HG03095 (cell line): Measurements from ENCODE around the gene CACNA1E.
A peak's percentile ranks its signal among the peaks of the same experiment; 100 is the strongest.
"Not testable (repeated sequence)": the region's sequence is repeated elsewhere in the genome, so short reads cannot be mapped to it uniquely, and the experiment has no call there.

Experiments used
- ATAC-seq: cut with Tn5 transposase; IDR thresholded peaks from one replicate; pipeline ENCODE4 v1.9.1; 2021; ENCODE audit warnings: moderate library complexity; ENCODE audit not compliant: unreplicated experiment

CACNA1E gene

DNA sequence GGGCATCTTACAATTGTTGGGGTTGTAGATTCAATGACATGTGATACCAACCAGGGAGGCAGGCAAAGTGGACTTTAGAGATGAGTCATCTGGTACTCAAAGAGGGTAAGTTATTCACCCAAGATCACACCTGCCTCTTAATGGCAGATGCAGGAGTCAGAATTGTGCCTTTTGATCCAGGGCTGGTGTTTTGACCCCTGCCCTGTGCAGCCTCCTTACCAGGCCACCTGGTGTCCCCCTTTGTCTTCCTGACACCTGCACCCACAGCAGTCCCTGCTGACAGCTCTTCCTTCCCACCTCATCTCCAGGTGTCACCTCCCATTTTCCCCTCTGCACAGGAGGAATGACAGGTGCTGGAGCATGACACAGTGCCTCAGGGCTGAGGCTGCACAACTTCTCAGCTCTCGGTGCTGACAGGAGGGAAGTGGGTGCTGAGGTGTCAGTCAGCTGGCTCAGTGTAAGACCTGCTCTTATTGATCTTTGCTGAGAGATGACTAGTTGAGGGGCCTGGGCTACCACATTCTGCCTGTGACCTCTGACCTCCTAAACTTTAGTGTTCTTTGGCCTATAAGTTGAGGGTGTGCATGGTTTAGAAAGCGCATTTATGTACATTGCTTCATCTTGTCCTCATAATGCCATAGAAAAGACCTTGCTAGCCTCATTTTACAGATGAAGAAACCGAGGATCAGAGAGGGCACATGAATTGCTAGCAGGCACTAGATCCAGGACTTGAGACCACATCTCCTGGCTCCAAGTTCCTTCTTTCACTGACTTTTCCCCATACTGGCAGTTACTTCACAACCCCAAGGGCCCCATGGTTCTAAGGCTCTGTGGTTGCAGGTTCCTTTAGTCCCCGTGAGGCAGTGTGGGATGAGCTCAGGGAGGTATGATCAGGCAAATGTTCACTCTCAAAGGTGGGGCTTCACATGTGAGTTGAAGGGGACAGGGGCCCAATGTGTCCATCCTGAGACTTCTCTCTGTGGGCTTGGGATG lies 31.3 kb downstream of the CACNA1E start:
- ATAC-seq = peak; percentile 68

DNA sequence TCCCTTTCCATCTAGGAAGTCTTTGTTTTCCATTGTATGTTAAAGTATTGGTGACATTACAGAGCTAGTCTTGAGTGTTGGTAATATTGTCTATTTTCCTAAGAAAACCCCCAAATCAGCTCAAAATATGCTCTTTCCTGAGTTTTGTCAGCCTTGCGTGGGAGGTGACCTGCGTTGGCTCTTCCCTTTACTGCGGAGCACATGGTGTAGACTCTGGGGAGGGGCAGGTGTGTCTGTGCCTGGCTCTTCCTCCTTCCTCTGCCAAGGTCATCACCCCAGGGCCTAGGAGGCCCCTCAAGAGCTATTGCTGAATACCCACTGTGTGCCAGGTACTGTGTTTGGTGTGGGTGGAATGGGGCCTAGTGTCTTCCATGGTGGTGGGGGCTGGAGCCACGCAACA lies 33.4 kb downstream of the CACNA1E start:
- no peak for ATAC-seq

DNA sequence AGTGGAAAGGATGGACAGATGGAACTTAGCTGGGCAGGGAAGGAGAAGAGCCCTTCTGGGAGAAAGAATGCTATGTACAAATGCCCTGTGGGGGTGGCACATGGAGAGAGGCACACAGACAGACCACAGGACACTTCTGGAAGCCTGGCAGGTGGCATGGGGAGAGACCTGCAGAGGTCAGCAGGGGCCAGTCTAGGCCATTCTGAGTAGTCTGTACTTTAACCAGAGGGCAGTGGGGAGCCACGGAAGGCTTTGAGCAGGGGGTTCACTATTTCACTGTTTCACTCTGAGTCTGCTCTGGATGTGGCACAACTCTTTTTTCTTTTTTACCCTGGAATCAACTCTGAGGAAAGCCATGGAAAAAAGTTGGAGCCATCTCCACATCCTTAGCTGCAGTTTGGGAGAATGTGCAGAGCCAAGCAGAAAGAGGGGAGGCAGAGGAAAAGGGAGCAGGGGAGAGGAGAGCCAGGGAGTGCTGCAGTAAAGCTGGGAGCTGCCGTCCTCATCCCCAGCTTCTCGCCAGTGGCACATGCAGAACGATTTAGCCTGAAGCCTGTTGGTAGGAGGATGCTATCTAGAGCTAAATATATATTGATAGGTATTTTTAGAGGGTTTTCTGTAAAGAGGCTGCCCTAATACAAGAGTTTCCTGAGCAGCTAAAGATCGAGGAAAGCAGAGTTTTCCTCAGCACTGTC lies 34.0 kb downstream of the CACNA1E start:
- no peak for ATAC-seq

- ATAC-seq = no peak
Observed at GRCh38 chr1:181518152-181518551, 34.8 kb downstream of the CACNA1E start.

DNA sequence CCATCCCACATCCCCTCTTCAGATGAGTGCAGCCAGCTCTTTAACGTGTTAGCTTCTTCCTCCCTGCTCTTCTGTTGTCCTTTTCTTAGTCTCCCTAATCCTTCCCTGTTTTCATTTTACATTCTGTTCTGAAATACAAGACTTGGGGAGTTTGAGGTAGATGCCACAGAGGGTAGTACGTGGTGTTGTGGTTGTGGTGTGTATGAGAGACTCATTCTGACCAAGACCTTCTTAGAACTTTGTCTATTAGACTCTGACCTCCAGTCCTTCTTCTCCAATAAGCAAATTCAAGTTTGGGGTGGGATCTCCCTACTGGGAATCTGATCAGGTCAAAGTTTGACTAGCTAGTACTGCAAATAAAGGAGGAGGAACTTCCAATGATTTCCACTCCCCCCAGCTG lies 39.5 kb downstream of the CACNA1E start:
- ATAC-seq = no peak

DNA sequence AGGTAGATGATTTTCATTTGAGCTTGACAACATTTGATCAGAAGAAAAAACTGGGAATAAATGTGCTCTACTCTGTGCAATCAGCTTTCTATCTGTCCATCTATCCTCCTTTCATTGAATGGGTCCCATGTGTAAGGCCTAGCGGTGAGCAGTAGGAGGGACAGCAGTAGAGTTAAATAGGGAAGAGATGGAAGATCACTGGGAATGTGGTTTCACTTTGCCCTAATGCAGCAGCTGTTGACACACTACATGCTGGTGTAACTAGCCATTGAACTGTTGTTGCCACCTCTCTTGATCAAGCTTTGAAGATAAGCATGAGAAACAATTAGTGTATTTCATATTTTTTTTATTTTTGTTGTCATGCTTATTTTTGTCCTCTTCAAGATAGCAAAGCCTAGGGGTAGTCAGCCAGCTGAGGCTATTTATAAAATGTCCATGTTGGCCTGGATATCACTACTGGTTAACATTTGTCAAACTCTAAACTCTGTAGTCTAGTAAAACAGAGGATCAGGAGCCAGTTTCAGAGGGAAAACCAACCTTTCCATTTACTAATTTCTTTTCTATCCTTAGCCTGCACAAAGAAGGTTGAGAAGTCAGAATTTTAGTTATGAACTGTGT lies 41.9 kb downstream of the CACNA1E start:
- ATAC-seq = no peak

- not testable (repeated sequence) for ATAC-seq
Observed at GRCh38 chr1:181528241-181528640, 44.9 kb downstream of the CACNA1E start.

DNA sequence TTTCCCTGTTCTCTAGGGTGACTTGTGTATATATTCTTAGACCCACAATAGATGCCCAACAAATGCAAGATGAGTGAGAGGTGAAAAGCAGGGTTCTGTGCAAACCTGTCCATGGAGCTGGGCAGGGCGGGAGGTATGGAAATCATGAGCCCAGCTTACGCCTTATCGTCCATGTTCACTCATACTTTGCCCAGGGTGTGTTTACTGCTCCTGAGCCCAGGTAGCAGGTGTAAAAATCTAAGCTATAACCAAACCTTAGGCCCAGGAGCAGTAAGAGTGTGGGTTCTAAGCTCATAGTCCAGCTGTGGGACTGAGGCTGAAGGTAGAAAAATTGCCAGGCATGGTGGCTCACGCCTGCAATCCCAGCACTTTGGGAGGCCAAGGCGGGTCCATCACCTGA lies 48.1 kb downstream of the CACNA1E start:
- no peak for ATAC-seq

- ATAC-seq = no peak
Observed at GRCh38 chr1:181531951-181532600, 48.8 kb downstream of the CACNA1E start.

GRCh38 chr1:181538836-181539235 lies 55.5 kb downstream of the CACNA1E start:
- ATAC-seq = no peak

- ATAC-seq = no peak
Observed at GRCh38 chr1:181541458-181541857, 58.1 kb downstream of the CACNA1E start.

DNA sequence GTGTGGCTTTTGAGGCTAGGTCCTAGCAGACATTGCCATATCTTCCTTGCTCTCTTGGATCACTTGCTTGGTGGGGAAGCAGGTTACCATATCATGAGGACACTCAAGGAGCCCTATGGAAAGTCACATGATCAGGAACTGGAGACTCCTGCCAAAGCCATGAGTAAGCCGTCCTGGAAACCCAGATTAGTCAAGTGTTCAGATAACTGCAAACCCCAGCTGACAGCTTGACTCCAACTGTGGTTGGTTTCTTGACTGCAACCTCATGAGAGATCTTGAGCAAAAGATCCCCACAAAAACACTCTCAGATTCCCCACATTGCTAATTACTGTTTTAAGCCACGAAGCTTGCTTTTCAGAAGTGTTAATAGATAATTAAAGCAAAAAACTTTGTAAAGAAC lies 58.6 kb downstream of the CACNA1E start:
- ATAC-seq = no peak

DNA sequence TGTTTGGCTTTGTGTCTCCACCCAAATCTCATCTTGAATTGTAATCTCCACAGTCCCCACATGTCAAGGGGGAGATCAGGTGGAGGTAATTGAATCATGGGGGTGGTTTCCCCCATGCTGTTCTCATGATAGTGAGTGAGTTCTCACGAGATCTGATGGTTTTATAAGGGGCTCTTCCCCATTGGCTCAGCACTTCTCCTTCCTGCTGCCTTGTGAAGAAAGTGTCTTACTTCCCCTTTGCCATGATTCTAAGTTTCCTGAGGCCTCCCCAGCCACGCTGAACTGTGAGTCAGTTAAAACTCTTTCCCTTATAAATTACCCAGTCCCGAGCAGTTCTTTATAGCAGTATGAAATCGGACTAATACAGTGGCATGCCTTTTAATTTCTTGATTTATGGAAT lies 59.1 kb downstream of the CACNA1E start:
- not testable (repeated sequence) for ATAC-seq

GRCh38 chr1:181545395-181545794 lies 62.1 kb downstream of the CACNA1E start:
- no peak for ATAC-seq

DNA sequence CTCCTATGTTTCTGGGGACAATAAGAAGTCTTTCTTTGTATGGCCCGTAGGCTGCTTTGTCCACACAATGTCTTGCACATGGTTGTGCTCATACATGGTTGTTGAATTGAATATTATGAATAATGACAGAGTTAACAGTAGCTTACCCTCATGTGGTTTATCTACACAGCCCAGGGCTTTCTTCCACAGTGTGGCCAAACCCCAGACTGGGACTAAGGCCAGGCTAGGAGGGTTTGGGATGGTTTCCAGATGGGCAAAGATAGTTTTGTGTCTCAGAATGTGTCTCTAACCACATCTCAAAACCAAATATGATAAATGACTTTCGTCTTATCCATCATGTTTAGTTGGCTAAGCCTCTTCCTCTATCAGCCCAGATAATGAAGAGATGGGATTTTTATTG lies 65.2 kb downstream of the CACNA1E start:
- no peak for ATAC-seq

GRCh38 chr1:181551249-181551648 lies 67.9 kb downstream of the CACNA1E start:
- ATAC-seq = no peak

GRCh38 chr1:181551754-181552153 lies 68.4 kb downstream of the CACNA1E start:
- no peak for ATAC-seq

DNA sequence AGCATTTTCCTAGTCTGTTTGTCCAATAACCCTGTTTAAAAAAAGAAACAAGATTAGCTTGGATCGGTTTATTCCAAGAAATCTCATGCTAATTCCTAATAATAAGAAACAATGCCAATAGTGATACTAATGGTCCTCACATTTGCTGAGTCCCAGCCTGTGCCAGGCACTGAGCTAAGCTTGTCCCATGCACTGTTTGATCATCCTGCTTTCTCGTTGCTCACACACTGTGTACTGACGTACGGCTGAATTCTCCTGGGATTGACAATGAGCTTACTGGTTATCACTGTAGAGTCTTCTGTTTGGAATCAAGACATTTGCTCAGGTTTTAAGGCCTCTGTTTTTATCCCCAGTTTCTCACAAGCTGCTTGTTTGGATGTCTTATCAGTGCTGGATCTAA lies 71.1 kb downstream of the CACNA1E start:
- no peak for ATAC-seq

DNA sequence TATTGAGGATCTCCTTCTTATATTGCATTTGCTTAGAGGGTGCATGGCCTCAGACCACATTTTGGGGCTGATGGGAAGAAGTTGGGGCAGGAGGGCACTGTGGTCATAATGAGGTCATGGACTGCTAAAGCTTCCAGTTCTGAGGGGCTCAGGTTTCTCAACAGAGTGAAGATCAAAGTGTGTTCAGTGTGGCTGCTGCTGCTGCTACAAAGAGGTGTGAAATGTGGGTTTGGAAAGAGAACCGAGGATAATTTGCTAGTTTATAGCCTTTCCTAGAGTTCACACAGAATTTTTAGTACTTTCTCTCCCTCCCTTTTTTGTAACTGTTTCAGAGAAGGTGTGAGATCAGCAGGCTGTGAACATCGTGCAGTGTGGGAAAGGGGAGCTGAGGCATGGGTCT lies 73.3 kb downstream of the CACNA1E start:
- no peak for ATAC-seq

GRCh38 chr1:181557313-181557712 lies 74.0 kb downstream of the CACNA1E start:
- no peak for ATAC-seq

DNA sequence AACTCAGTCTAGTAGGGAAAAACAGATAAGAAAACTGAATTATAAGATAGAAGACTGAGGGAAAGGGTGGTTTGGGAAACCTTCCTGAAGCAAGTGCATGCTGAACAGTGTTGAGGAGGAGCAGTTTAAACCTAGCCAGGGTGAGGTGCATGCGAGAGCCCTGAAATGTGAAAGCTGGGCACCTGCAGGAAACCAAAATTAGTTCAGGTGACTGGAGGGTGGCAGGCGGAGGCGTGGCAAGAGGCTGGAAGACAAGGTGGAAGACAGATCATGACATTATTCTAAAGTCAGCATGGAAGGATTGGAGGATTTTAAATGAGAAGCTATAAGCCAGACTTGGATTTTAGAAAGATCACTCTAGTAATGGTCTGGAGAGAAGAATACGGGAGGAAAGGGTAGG lies 75.1 kb downstream of the CACNA1E start:
- no peak for ATAC-seq
